ENCODE data around the gene PTPN13.

Gene PTPN13

DNA sequence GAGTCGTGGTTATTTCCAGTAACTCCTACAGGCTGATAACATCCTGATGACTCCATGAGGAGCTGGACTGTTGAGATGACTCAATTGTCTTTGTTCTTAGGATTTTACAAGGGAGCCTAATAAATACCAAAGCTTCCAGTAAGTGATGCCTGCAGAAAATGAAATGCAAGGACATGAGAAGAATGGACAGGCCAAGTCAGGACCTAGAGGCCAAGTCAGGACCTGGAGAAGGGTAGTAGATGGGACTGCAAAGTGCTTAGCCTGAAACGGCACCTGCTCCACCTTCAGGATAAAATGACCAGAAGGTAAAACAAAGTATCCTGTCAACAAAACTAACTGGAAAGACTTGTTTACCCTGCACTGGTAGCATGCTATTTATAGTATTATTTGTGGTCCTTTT is 261.5 kb downstream of the PTPN13 start:
- no peak for DNase-seq (ENCODE audit: low read depth in 1 of 2, low spot score in 1 of 2)

DNA sequence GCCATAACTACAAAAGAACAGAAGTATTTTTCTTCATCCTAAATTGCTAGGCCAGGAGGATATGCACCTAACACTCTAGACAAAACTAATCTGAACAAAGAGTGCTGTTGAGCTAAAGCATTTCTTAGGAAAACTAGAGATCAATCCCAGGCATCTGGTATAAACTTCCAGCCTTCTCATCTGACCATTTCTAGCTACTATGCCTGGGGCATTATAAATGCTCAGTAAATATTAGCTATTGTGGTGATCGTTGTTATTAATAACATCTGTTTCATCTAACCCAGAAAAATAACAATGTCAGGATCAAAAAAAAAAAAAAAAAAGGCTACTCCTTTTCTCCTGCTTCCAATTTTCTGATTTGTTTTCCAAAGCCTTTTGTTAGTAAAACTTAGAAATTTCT is 262.8 kb downstream of the PTPN13 start:
- no peak for DNase-seq (ENCODE audit: low read depth in 1 of 2, low spot score in 1 of 2)

DNA sequence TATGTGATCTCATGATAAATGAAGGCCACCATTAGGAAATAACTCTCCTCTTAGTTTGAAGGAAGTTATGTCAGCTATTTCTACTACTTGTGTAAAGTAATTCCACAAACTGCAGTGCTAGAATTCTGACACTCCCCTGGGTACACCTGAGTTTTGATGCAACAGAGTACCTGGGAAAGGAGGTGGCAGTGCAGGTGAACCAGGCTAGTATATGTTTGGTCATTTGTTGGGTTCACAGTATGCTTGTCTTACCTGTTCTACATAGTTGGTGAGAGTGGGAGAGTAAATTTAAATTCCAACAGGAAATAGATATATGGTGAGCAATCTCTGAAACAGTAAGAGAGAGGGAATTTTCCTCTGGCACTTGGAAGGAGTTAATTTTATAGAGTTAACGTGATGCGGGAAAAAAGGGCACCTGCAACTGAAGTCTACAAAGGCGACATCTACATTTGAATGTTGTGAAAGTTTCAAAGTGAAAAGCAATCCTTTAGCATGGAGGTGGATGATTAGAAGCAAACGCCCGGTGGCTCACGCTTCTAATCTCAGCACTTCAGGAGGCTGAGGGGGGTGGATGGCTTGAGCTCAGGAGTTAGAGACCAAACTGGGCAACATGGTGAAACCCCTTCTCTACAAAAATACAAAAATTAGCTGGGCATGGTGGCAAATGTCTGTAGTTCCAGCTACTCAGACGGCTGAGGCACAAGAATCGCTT is 263.4 kb downstream of the PTPN13 start:
- no peak for DNase-seq (ENCODE audit: low read depth in 1 of 2, low spot score in 1 of 2)
